CD8-positive, alpha-beta memory T cell (primary cell): ENCODE measurements around the gene RIT2. TPM values are rescaled to one million over a fixed set of nuclear protein-coding genes. Genes with fewer than 3 reads are reported as not detected.

Source experiments
- CTCF ChIA-PET: fragments of 350-600 bp; sonication (Branson Sonifier 250); formaldehyde crosslinking; loops from one replicate; lab custom pipeline; 2021; ENCODE audit warnings: antibody characterized with exemption; lab: Charles Lee
- POLR2A ChIA-PET: fragments of 350-600 bp; sonication (Branson Sonifier 250); formaldehyde crosslinking; loops from one replicate; lab custom pipeline; 2021; ENCODE audit warnings: antibody characterized with exemption; lab: Charles Lee
- DNase-seq, 5 donors: peaks; one replicate each; pipeline versions ENCODE4 v3.0.0 to v3.0.0-alpha.2; 2020 to 2022; ENCODE audit warnings: mixed read lengths in 1 of 5
- H3K27ac ChIP-seq: one replicate; pipeline ENCODE4 v1.7.0; 2013; ENCODE audit warnings: low read depth, mild to moderate bottlenecking, low read length, moderate library complexity
- H3K27me3 ChIP-seq: 2 replicates; pipeline ENCODE4 v1.7.0; 2013; ENCODE audit warnings: low read length, mild to moderate bottlenecking; ENCODE audit not compliant: insufficient read depth, poor library complexity, severe bottlenecking
- H3K36me3 ChIP-seq: 2 replicates; pipeline ENCODE4 v1.7.0; 2013; ENCODE audit warnings: mild to moderate bottlenecking, low read length, moderate library complexity; ENCODE audit not compliant: insufficient read depth
- H3K4me1 ChIP-seq: 2 replicates; pipeline ENCODE4 v1.7.0; 2013; ENCODE audit warnings: mild to moderate bottlenecking, low read length, moderate library complexity; ENCODE audit not compliant: insufficient read depth
- H3K4me3 ChIP-seq: 2 replicates; pipeline ENCODE4 v1.7.0; 2013; ENCODE audit warnings: mild to moderate bottlenecking, low read length
- H3K9me3 ChIP-seq: 2 replicates; pipeline ENCODE4 v1.7.0; 2013; ENCODE audit warnings: mild to moderate bottlenecking, low read length
- H3K27ac Mint-ChIP-seq, 8 donors: one replicate each; pipeline ENCODE4 v1.8.0; 2020 to 2021; ENCODE audit warnings: mixed read lengths in 8 of 8, mild to moderate bottlenecking in 6 of 8, inconsistent platforms in 3 of 8, moderate library complexity in 3 of 8
- H3K27me3 Mint-ChIP-seq, 2 donors: one replicate each; pipeline ENCODE4 v1.8.0; 2020 to 2021; ENCODE audit warnings: mixed read lengths in 2 of 2, mild to moderate bottlenecking in 1 of 2, moderate library complexity in 1 of 2
- H3K36me3 Mint-ChIP-seq, 3 donors: one replicate each; pipeline ENCODE4 v1.8.0; 2020 to 2021; ENCODE audit warnings: mixed read lengths in 3 of 3, inconsistent platforms in 1 of 3, mild to moderate bottlenecking in 1 of 3
- H3K4me1 Mint-ChIP-seq, 3 donors: one replicate each; pipeline ENCODE4 v1.8.0; 2020 to 2021; ENCODE audit warnings: mixed read lengths in 3 of 3, inconsistent platforms in 1 of 3, mild to moderate bottlenecking in 1 of 3
- H3K4me3 Mint-ChIP-seq, 7 donors: one replicate each; pipeline ENCODE4 v1.8.0; 2020 to 2021; ENCODE audit warnings: mixed read lengths in 7 of 7, mild to moderate bottlenecking in 6 of 7, moderate library complexity in 4 of 7, inconsistent platforms in 2 of 7
- H3K9me3 Mint-ChIP-seq, 5 donors: one replicate each; pipeline ENCODE4 v1.8.0; 2020 to 2022; ENCODE audit warnings: mixed read lengths in 5 of 5, mild to moderate bottlenecking in 3 of 5, moderate library complexity in 2 of 5, inconsistent platforms in 1 of 5
- polyA plus RNA-seq: library from polyadenylated mRNA; unstranded; fragments of 300-500 nt; fragmentation: Illumina TruSeq; gene quantifications from one replicate; pipeline ENCODE4 v1.2.3, GENCODE V29; 2021
- total RNA-seq, 2 experiments: library from RNA; stranded (reverse); gene quantifications; one replicate each; pipeline ENCODE4 v1.2.3, GENCODE V29; 2021

RIT2 gene
- total and polyA plus RNA-seq, 3 experiments from 2014 or later: not detected

GRCh38 chr18:42872838-42873237, 242.6 kb downstream of the RIT2 start:
- H3K27ac ChIP-seq: no peak overlapping the region
- H3K4me3 ChIP-seq: no peak overlapping the region
- no peaks in the 10 kb centered on the region for H3K36me3 ChIP-seq
- no peak for DNase-seq
- no peaks in the 10 kb centered on the region for H3K9me3 ChIP-seq
- Mint-ChIP-seq H3K27ac (no peak overlapping the region), H3K9me3 (peaks cover 4 to 36% (median 5%) of the 10 kb centered on the region in 5 donors), H3K27me3 (no peaks in the 10 kb centered on the region), H3K36me3 (no peaks in the 10 kb centered on the region), H3K4me1 (no peaks in the 10 kb centered on the region), H3K4me3 (no peak overlapping the region)
- no peaks in the 10 kb centered on the region for H3K27me3 ChIP-seq
- POLR2A ChIA-PET: no interaction called here
- CTCF ChIA-PET: no interaction called here
- no peaks in the 10 kb centered on the region for H3K4me1 ChIP-seq

- CTCF ChIA-PET: no interaction called here
- H3K27me3 Mint-ChIP-seq: no peaks in the 10 kb centered on the region
- H3K36me3 ChIP-seq: no peaks in the 10 kb centered on the region
These were observed 250.6 kb downstream of the RIT2 start for GRCh38 chr18:42864876-42865275.

GRCh38 chr18:42861271-42861670, 254.2 kb downstream of the RIT2 start:
- Mint-ChIP-seq H3K9me3 (peaks cover 2 to 25% (median 13%) of the 10 kb centered on the region in 5 donors), H3K27ac (no peak overlapping the region), H3K4me1 (no peaks in the 10 kb centered on the region), H3K4me3 (no peak overlapping the region), H3K27me3 (no peaks in the 10 kb centered on the region), H3K36me3 (no peaks in the 10 kb centered on the region)
- Histone ChIP-seq H3K4me1 (no peaks in the 10 kb centered on the region), H3K27me3 (no peaks in the 10 kb centered on the region), H3K27ac (no peak overlapping the region), H3K9me3 (no peaks in the 10 kb centered on the region), H3K36me3 (no peaks in the 10 kb centered on the region), H3K4me3 (no peak overlapping the region)
- POLR2A ChIA-PET: no interaction called here
- CTCF ChIA-PET: no interaction called here
- no peak for DNase-seq

More at GRCh38 chr18:42864876-42865275, 250.6 kb downstream of the RIT2 start:
- H3K4me3 ChIP-seq: no peak overlapping the region
- H3K9me3 ChIP-seq: no peaks in the 10 kb centered on the region
- no peaks in the 10 kb centered on the region for H3K4me1 ChIP-seq
- POLR2A ChIA-PET: no interaction called here
- Mint-ChIP-seq H3K36me3 (no peaks in the 10 kb centered on the region), H3K4me3 (no peak overlapping the region), H3K9me3 (peaks cover 5 to 22% (median 12%) of the 10 kb centered on the region in 5 donors), H3K4me1 (no peaks in the 10 kb centered on the region), H3K27ac (no peak overlapping the region)
- DNase-seq: no peak
- no peak overlapping the region for H3K27ac ChIP-seq
- H3K27me3 ChIP-seq: no peaks in the 10 kb centered on the region

GRCh38 chr18:42860548-42860947, 254.9 kb downstream of the RIT2 start:
- Histone ChIP-seq H3K27me3 (no peaks in the 10 kb centered on the region), H3K36me3 (no peaks in the 10 kb centered on the region), H3K4me1 (no peaks in the 10 kb centered on the region), H3K4me3 (no peak overlapping the region), H3K27ac (no peak overlapping the region), H3K9me3 (no peaks in the 10 kb centered on the region)
- H3K4me1 Mint-ChIP-seq: no peaks in the 10 kb centered on the region
- no peaks in the 10 kb centered on the region for H3K27me3 Mint-ChIP-seq
- no peak overlapping the region for H3K4me3 Mint-ChIP-seq
- ChIA-PET POLR2A (no interaction called here), CTCF (no interaction called here)
- no peak for DNase-seq
- no peaks in the 10 kb centered on the region for H3K36me3 Mint-ChIP-seq
- no peak overlapping the region for H3K27ac Mint-ChIP-seq
- peaks cover 7 to 29% (median 13%) of the 10 kb centered on the region in 5 donors for H3K9me3 Mint-ChIP-seq

- ChIA-PET CTCF (no interaction called here), POLR2A (no interaction called here)
- Mint-ChIP-seq H3K9me3 (peaks cover 7 to 28% (median 13%) of the 10 kb centered on the region in 5 donors), H3K4me3 (no peak overlapping the region), H3K27ac (no peak overlapping the region), H3K4me1 (no peaks in the 10 kb centered on the region), H3K36me3 (no peaks in the 10 kb centered on the region), H3K27me3 (no peaks in the 10 kb centered on the region)
- H3K4me3 ChIP-seq: no peak overlapping the region
- H3K27me3 ChIP-seq: no peaks in the 10 kb centered on the region
- no peak for DNase-seq
- H3K27ac ChIP-seq: no peak overlapping the region
- no peaks in the 10 kb centered on the region for H3K36me3 ChIP-seq
- H3K4me1 ChIP-seq: no peaks in the 10 kb centered on the region
- no peaks in the 10 kb centered on the region for H3K9me3 ChIP-seq
These were observed 255.5 kb downstream of the RIT2 start for GRCh38 chr18:42860011-42860410.

GRCh38 chr18:42854558-42854957, 260.9 kb downstream of the RIT2 start:
- Mint-ChIP-seq H3K27ac (no peak overlapping the region), H3K4me3 (no peak overlapping the region), H3K36me3 (no peaks in the 10 kb centered on the region), H3K9me3 (peaks cover 5 to 31% (median 9%) of the 10 kb centered on the region in 5 donors), H3K27me3 (no peaks in the 10 kb centered on the region), H3K4me1 (no peaks in the 10 kb centered on the region)
- Histone ChIP-seq H3K36me3 (no peaks in the 10 kb centered on the region), H3K9me3 (no peaks in the 10 kb centered on the region), H3K4me1 (no peaks in the 10 kb centered on the region), H3K27ac (no peak overlapping the region), H3K4me3 (no peak overlapping the region), H3K27me3 (no peaks in the 10 kb centered on the region)
- POLR2A ChIA-PET: no interaction called here
- DNase-seq: no peak
- CTCF ChIA-PET: no interaction called here

GRCh38 chr18:42850174-42851083, 265.1 kb downstream of the RIT2 start:
- Histone ChIP-seq H3K27ac (no peak overlapping the region), H3K4me1 (no peaks in the 10 kb centered on the region), H3K4me3 (no peak overlapping the region), H3K36me3 (no peaks in the 10 kb centered on the region), H3K9me3 (no peaks in the 10 kb centered on the region), H3K27me3 (no peaks in the 10 kb centered on the region)
- POLR2A ChIA-PET: no interaction called here
- H3K36me3 Mint-ChIP-seq: no peaks in the 10 kb centered on the region
- H3K4me3 Mint-ChIP-seq: no peak overlapping the region
- no peaks in the 10 kb centered on the region for H3K4me1 Mint-ChIP-seq
- no peak for DNase-seq
- CTCF ChIA-PET: no interaction called here
- no peaks in the 10 kb centered on the region for H3K27me3 Mint-ChIP-seq
- peak overlapping the region in 1 of 8 donors; percentile 33 for H3K27ac Mint-ChIP-seq
- H3K9me3 Mint-ChIP-seq: peaks cover 0 to 15% (median 3%) of the 10 kb centered on the region in 5 donors

- no peaks in the 10 kb centered on the region for H3K27me3 ChIP-seq
- no peak overlapping the region for H3K27ac ChIP-seq
- H3K36me3 ChIP-seq: no peaks in the 10 kb centered on the region
- POLR2A ChIA-PET: no interaction called here
- H3K4me3 Mint-ChIP-seq: no peak overlapping the region
- H3K27ac Mint-ChIP-seq: no peak overlapping the region
- H3K9me3 ChIP-seq: no peaks in the 10 kb centered on the region
- no peak overlapping the region for H3K4me3 ChIP-seq
- CTCF ChIA-PET: no interaction called here
- peaks cover 6 to 42% (median 14%) of the 10 kb centered on the region in 5 donors for H3K9me3 Mint-ChIP-seq
- H3K36me3 Mint-ChIP-seq: no peaks in the 10 kb centered on the region
- no peaks in the 10 kb centered on the region for H3K4me1 Mint-ChIP-seq
- DNase-seq: no peak
- no peaks in the 10 kb centered on the region for H3K4me1 ChIP-seq
- H3K27me3 Mint-ChIP-seq: no peaks in the 10 kb centered on the region
These were observed 276.1 kb downstream of the RIT2 start for GRCh38 chr18:42839408-42839807.
